Measurements from ENCODE around the gene EPB41.

DNA sequence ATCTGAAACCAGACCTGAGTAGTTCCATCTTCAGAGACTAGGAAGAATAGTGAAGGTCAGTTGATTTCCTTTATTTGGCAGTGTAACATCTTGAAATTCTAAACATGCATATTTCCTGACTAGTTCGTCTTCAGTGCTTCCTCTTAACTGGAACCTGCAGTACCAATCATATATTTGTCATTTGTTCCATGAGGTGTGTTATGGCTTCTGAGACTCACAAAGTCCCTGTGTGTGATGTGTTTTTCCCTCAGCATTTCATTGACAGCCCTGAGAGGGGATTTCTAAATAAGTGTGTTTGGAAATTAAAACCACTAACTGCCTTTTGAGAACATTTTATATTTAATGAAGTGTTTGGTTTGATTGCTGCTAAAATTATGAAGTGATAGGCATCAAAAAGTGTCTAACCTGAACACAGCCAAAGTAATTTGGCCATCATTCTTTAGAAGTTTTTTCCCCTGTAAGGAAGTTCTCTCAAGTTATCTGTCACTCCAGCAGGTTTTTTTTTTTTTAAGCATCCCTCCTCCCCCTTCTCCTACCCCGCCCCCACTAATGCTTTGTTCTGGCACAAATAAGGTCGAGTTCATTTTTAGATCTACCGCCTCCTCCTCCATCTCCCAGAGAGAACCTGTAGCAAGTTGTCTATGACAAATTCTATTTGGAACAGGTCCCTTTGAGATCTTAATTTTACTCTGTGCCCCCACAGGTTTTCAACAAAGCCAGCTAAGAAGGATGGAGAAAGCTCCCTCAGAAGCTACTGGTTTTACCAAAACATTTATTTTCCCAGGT, 148.0 kb downstream of the EPB41 start:
- TF ChIP-seq BHLHE40 (IDR thresholded peaks at IDR 0.05; ENCODE audit: borderline replicate concordance) (no peak), ZNF384 (IDR thresholded peaks at IDR 0.05) (no peak), FOXM1 (IDR thresholded peaks at IDR 0.05; ENCODE audit: borderline replicate concordance) (no peak), CTBP1 (IDR thresholded peaks at IDR 0.05; ENCODE audit: borderline replicate concordance) (no peak), TARDBP (IDR thresholded peaks at IDR 0.05) (no peak)
